GM19043 (cell line): ENCODE results near the gene NEURL4.

Experiments used
- ATAC-seq: cut with Tn5 transposase; IDR thresholded peaks from one replicate; pipeline ENCODE4 v1.9.1; 2021; ENCODE audit warnings: low read depth; ENCODE audit not compliant: unreplicated experiment

NEURL4 gene

DNA sequence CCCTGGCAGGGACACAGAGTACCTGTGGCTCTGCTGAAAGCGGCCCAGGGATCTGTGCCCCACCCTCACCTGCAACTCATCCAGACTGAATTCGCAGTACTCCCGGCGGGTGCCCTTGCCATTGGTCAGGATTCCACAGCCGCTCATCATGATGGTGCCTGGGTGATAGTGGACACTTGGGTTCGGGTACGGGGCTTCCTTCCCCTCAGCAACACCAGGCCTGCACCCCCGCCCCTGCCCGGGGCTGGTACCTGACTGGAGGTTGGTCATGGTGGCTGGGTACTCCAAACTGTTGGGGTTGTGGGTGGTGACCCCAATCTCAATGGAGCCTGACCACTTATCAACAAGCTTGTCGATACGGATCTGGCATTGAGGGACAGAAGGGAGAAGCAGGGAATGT lies 2.9 kb downstream of the NEURL4 start:
- no peak for ATAC-seq

DNA sequence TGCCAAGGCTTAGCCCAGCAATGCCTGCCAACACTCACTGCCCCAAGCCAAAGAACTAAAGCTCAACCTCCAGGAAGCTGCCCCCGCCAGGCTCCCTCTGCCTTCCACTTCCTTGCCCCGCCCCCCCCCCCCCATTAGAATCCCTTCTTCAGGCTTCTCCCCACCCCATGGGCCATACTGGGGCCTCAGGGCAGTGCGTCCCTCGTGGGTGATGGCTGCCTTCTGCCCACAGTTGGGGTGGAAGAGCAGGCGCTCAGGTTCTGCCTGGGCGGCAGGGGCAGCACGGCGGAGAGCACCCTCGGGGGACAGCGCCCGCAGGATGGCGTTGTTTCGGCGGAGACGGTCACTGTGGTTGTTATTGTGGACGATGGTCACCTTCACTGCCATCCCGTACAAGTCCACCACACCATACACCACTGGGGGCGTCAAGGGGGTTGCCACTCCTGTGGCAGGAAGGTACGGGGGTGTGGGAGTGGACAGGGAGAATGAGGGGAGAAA lies 4.1 kb downstream of the NEURL4 start:
- no peak for ATAC-seq

DNA sequence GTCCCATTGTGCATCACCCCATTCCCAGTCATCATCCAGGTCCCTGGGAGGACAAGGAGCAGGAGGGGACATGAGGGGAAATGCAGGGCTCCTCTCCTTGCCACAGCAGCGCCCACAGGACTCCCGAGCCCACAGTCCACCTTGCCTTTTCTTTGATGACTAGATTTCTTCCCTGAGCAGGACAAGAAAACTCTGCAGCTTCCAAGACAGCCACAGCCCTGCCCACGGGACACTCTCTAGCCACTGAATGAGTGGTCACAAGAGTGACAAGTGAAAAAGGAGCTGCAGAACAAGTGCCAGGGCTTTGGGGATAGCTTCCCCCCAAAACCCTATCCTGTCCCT lies 4.7 kb downstream of the NEURL4 start:
- no peak for ATAC-seq

DNA sequence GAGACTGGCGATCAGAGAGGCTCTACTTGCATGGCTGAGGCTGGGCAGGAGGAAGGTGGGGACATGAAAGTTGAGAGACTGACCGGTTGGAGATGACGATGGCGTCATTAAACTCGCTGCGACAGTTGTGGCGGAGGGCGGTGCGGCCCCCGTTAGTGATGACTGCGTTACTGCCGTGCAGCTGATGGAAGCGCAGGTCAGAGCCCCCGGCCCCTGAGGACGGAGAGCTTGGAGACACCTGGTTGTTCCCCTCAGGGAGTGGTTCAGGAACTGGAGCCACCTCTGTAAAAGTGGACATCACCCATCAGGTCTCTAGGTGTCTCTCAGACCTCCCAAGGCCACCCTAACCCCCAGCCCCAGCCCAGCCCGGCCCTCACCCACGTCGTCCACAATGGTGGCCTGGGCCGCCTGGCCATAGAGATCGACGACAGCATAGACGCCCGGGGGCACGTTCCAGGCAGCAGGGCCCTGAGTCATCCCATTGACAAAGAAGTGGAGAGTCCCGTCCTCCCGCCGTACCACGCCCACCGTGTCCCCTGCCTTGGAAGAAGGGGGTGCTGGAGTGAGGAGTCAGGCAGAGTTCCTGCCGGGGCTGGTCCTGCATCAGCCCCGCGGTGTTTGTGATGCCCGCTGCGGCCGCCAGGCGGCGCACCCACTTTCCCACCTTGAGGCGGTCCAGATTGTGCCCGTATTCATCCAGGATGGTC lies 5.3 kb downstream of the NEURL4 start:
- no peak for ATAC-seq

DNA sequence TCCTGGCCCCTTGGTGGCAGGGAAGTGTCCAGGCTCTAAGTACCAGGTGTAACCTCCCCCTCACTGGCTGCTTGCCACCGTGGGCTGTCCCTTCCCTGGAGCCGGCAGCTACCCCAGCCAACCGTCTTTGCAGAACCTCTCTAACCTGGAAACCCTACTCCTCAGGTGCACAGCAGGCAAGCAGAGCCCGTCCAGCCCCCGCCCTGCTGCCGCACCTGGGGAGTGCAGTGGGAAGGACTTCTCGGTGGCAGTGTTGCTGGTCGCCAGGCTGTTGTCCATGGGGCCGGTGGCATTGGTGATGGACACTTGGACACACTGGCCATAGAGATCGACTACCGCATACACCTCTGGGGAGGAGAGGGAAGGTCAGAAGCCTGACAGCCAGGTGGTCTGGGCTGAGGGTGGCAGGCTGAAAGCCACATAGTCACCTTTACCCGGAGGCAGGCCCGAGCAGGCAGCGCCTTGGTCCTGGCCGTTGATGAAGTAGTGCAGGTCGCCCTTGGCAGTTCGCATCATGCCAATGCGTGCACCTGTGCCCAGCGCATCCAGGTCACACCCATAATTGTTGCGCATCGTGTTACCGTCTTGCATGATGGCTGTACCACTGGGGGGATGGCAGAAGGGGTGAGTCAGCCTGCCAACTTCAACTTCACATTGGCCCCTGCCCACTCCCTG lies 6.5 kb downstream of the NEURL4 start:
- ATAC-seq, result no peak

DNA sequence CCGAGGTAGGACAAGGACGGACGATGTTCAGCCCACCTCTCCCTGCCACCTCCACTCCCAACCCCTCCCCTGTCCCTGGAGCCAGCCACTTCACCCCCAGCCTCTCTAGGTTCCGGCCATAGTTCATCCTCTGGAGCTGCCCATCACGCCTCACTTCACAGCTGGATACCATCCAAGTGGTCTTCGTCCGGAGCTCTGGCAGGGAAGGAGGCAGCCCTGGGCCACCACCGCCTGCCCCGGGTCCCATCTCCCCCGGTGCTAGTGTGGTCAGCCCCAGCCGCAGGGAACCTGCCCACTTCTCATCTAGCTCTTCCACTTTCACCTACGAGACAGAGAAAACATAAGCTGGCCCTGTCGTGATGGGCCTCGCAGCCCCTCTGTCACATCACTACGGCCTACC lies 7.7 kb downstream of the NEURL4 start:
- ATAC-seq, result no peak

DNA sequence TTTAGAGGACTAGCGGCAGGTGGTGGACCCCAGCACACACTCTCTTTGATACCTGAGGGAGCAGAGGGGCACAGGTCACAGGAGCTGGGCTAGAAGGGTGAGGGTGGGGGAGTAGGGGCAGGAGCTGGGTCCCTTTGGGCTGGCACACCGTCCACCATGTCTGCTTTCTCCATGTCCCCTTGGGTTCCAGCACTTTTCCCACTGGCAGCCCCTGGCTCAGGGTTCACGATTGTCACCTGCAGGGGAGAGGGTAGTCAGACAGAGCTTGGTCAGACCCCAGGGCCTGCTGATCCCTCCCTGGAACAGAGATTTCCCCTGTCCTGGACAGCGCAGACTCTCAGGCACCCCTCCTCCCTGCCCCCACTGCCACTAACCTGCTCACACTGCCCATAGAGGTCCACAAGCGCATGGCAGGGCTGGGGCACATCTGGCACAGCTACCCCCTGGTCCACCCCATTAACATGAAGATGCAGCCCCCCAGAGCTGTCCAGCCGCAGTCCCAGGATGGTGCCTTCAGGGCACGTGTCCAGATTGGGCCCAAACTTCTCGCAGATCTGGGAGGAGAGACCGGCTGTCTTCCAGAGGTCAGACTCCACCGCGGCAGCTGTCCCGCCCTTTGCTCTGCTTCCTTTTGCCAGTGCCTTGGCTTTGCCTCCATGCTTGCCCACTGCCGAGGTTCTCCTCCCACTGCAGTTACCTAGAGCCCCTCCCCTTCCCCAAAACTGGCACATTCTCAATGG lies 10.8 kb downstream of the NEURL4 start:
- no peak for ATAC-seq

DNA sequence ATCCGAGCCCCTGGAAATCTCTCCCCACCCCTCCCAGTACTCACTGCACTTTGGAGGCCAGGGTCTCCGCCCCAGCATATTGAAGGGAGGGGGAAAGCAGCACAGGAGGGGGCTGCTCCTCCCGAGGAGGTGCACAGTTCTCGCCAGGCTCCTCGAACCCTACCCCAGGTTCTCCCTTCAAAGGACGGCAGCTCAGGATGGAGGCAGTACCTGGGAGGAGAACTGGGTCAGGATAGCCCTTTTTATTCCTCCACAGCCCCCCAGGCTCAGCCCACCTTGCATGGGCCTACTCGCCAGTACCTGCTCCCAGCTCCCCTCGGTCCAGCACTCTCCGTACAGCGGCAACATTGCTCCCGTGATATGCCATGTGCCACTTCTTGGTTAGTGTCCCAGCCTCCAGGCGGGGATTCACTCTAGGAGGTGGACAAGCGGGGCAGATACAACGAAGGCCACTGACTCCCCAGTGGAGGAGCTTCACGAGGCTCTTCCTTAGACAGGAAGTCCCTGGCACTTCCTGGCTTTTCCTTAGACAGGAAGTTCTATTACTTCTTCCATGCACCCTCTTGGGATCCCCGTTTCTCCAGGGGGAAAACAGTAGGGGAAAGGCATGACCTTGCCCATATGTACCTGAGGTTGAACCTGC lies 11.9 kb downstream of the NEURL4 start:
- ATAC-seq, result no peak

DNA sequence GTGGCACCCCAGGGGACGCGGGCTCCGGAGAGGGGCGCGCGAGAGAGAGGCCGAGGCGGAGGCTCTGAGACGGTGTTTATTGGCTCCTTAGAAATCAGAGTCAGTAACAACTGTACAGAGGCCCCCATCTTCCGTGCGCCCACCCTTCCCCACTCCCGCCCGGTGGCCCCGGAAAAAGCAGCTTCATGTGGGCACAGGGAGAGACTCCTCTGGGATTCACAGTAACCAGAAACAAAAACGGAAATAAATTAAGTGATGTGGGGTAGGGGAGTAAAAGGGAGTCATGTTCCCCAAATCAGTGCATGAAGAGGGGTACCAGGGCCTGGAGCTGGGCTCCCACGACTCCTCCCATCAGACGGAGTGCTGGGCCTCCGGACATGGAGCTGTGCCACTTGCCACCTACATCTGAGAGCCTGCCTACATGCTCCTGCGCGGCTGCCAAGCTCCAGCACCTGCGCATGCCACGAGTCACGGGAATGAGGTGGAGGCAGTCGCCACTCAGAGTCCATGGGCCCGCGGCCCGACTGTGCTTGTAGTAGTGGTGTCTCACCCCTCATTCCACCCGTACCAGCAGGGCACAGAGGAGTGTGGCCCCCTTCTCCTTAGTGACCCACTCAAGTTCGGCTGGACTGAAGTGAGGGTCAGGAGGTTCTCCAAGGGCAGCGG lies 13.4 kb downstream of the NEURL4 start:
- no peak for ATAC-seq

DNA sequence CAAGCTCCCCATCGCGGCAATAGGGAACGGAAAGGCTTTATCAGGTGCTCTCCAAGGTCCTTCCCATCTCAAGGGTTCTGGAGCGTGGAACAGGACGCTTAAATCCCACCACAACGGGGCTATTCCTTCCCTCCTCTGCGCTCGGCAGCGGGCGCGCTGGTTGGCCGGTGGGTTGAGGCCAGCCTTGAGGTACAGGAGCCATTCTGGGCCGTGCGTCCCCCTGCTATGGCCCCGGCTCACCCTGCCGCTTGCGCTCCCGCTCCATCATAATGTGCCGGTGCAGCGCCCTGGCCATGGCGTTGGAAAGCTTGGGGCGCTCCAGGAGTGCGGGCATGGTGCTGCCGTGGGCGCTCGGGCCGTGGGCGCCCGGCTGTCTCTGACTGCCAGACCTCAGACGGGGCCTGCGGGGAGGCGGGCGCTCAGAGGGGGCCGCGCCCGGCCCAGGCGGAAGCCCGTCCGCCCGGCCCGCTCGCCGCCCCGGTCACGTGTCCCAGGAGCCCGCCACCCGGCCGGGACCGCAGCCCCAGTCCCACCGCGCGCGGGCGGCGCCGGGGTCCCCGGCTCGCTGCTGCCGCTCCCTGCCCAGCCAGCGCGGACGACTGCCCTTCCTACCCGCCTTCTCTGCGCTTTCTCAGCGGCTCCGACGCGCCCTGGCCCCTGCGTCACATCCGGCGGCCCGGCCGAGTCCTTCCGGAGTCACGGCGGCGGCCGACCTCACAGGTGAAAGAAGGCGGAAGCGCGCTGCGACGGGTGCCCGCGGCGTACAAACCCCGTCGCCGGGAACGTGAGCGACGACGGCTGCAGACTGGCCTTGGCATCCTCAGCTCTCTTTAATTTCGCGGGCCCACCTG lies 14.2 kb downstream of the NEURL4 start, which contains the start of gene GPS2:
Gene GPS2, minus strand, starts transcription at position 642 of the 851 bp plus-strand sequence. Its CDS starts 308 bp downstream, at position 334.
- peak; percentile 69 for ATAC-seq

DNA sequence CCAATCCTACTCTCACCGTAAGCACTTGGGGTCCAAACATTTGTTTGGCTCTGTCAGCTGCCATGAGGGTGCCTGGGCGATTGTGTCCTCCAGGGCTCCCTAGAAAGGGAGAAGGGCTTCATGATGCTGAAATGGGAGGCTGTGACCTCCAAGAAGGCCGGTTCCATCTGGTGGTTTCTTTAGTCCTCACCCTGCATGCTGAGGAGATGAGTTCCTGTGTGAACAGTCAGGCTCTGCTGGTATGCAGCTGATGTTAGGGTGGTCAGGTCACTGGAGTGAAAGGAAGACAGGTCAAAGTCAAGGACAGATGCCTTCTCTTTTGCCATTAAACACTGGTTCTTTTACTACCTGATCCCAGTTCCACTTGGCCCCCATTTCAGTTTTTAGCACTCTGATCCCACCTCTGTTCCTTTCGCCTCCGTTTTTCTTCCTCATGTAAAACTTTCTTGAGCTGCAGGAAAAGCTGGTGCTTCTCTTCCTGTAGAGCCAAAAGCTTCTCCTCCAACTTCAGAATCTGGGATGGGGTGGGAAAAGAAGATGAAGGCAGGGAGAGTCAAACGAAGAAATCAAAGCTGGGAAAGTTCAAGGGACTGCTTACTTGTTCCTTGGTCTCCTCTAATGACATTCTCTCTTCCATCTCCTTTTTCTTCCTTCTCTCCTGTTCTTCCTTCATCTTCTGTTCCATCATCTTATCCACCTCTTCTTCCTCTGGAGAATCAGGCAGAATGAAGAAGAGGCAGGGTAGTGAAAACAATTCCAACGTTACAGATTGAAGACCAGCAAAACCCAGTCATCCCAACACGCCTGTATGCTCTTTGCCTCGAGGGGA lies 15.0 kb downstream of the NEURL4 start:
- no peak for ATAC-seq

DNA sequence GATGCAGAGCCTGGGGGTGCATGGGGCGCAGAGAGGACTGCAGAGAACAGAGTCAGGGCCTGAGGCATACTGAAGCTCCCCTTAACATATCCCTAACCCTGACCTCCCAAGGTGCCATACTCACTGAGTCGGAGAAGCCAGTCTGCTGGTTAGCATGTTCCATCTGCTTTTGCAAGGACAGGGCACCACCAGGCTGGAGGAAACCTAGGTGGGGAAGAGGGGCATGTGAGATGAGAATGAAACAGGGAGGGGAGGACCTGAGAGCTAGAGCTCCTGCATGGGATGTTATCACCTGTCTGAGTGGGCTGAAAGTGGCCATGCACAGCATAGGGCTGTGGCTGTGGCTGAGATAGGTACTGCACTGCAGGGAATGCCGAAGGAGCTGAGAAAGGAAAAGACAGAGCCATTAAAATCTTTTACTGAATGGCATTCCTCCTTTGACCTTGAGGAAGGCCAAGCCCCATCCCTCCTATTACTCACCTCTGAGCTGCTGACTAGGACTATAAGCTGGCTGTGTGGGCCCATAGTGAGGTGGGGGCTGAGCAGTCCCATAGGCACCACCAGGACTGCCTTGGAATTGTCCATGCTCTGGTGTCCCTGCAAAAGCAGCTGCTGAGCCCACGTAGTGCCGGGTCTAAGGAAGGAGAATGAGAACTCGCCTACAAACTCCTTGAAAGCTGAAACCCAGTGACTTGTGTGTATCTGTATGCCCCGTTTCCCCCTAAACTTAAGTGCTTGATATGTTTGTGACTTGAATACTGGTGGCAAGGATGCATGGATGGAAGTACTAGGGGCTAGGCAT lies 15.8 kb downstream of the NEURL4 start:
- ATAC-seq, result no peak

DNA sequence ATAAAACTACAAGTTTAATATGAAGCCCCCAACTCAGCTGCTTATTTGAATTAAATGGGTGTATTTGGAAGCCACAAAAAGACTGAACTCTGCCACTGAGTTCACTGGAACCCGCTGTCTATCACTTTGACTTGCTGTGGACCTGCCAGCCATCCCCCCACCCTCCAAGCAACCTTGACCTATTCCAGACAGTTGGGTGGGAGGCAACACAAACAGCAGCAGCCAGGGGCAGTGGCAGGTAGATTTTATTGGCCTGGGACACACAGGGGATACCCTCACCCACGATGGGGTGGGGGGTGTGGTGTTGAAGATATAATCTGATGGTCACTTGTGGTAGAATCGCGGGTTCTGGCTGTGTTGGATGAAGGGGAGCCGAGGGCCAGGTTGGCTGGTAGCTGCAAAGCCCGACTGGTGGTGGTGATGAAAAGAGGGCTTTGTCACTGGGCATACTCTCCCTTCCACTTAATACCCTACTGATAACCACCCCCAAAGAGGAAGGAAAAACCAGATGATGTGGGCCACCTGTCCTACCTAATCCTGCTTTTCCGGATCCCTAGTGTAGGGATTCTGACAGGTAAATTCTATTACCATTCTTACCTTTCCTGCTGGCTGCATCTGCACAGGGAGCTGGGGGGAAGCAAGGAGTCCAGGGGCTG lies 16.6 kb downstream of the NEURL4 start:
- no peak for ATAC-seq

DNA sequence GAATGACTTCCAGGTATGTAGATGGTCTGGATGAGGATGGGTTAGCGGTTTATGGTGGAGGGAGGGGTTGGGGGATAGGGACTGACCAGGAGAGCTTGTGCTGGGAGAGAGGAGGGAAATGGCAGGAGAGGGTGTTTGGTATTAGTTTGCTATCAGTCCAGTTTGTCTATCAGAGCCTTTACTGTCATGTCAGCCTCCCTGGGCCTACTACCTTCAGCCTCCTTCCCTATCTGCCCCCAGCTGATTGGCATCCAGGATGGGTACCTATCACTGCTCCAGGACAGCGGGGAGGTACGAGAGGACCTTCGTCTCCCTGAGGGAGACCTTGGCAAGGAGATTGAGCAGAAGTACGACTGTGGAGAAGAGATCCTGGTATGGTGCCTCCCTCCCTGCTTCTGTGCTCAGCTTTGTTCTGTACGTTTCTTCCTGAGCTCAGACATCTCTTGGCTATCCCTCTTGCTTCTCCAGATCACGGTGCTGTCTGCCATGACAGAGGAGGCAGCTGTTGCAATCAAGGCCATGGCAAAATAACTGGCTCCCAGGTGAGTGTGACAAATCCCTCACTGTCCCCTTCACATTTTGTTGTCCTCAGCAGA lies 17.9 kb downstream of the NEURL4 start:
- ATAC-seq, result no peak

DNA sequence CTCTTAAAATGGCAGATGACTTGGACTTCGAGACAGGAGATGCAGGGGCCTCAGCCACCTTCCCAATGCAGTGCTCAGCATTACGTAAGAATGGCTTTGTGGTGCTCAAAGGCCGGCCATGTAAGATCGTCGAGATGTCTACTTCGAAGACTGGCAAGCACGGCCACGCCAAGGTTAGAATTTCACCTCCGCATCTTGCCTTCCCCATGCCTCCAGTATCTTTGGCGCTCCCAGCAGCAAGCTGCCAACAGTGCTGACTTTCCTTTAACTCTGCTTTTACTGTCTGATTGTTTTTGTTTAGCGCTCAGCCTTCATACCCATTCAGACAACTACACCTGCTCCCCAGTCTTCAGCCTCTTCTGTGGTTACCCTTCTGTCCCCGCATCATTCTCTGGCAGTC lies 19.5 kb downstream of the NEURL4 start:
- no peak for ATAC-seq

DNA sequence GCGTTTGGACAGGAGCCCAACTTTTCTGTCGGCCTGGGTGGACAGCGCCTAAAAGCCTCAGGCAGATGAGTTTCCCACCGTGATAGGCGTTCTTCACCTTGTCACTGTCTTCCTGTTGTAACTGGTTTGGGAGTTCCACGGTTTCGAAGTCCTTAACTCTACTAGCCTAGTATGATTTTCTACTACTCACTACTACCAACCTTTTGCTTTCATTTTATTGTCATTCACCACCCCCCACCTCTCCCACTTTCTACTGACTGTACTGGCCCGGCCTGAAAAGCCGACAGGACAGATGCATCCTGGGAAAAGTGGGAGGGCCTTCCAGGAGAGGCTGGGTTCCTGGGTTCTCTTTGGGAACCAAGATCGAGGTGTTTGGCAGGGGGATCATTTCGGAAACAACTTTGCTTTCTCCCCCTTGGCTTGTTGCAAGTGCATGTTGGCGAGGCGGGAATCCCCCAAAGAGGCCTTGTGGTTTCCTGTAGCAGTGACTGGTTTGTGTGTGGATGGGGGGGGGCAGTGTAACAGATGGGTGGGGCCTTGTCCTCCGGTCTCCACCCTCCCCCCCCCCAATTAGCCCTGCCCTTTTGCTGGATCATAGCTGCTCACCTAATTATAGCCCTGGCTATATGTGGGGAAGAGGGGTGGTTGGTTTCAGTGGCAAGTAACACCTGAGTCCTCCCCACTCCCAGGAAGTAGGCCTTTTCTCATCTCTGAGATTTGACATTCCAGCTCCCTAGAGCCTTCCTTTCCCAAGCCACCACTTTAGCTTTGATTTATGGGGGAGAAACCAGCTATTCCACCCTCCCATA lies 20.3 kb downstream of the NEURL4 start:
- ATAC-seq, result no peak
